SK-N-SH treated with all-trans-retinoic acid at 6 μM for 48 hours (cell line): ENCODE data around the gene MAST3.

Experiments
- ATAC-seq: fragments of 200-7000 bp; cut with Tn5 transposase; 3 replicates; pipeline ENCODE4 v1.9.1; 2020; ENCODE audit warnings: mild to moderate bottlenecking, moderate library complexity
- ARNTL ChIP-seq: fragments of 450-650 bp; formaldehyde crosslinking; IDR thresholded peaks from 2 replicates; pipeline ENCODE4 v1.5.0; 2020; ENCODE audit warnings: low read depth, mild to moderate bottlenecking, moderate library complexity, borderline replicate concordance
- BACH2 ChIP-seq: fragments of 250-450 bp; sonication (Bioruptor Pico); IDR thresholded peaks from 2 replicates; pipeline ENCODE4 v1.9.0; 2021; ENCODE audit warnings: mild to moderate bottlenecking, borderline replicate concordance
- CREB5 ChIP-seq: fragments of 250-450 bp; sonication (Bioruptor Pico); IDR thresholded peaks from 2 replicates; pipeline ENCODE4 v1.5.1; 2020; ENCODE audit warnings: low read depth, mild to moderate bottlenecking, moderate library complexity
- CSDC2 ChIP-seq: fragments of 250-450 bp; sonication (Bioruptor Pico); IDR thresholded peaks from 2 replicates; pipeline ENCODE4 v1.5.0; 2020; ENCODE audit warnings: mild to moderate bottlenecking, moderate library complexity
- GLIS3 ChIP-seq: fragments of 250-450 bp; sonication (Bioruptor Pico); IDR thresholded peaks from 2 replicates; pipeline ENCODE4 v1.5.0; 2020; ENCODE audit warnings: mild to moderate bottlenecking, moderate library complexity
- ISL1 ChIP-seq: fragments of 250-450 bp; sonication (Bioruptor Pico); IDR thresholded peaks from 2 replicates; pipeline ENCODE4 v2.1.2; 2022; ENCODE audit warnings: mild to moderate bottlenecking, moderate library complexity
- PATZ1 ChIP-seq: fragments of 250-450 bp; sonication (Bioruptor Pico); IDR thresholded peaks from 2 replicates; pipeline ENCODE4 v1.8.0; 2020; ENCODE audit warnings: mild to moderate bottlenecking, moderate library complexity, borderline replicate concordance
- POU6F1 ChIP-seq: fragments of 250-450 bp; sonication (Bioruptor Pico); IDR thresholded peaks from 2 replicates; pipeline ENCODE4 v1.8.0; 2021; ENCODE audit warnings: low read depth, mild to moderate bottlenecking, moderate library complexity, borderline replicate concordance
- PPARA ChIP-seq: fragments of 250-450 bp; sonication (Bioruptor Pico); IDR thresholded peaks from 2 replicates; pipeline ENCODE4 v1.5.0; 2020; ENCODE audit warnings: mild to moderate bottlenecking, borderline replicate concordance
- RARB ChIP-seq: fragments of 250-450 bp; sonication (Bioruptor Pico); IDR thresholded peaks from 2 replicates; pipeline ENCODE4 v1.8.0; 2021; ENCODE audit warnings: mild to moderate bottlenecking, moderate library complexity
- SNAI2 ChIP-seq: fragments of 250-450 bp; sonication (Bioruptor Pico); IDR thresholded peaks from 2 replicates; pipeline ENCODE4 v1.5.0; 2020; ENCODE audit warnings: mild to moderate bottlenecking, moderate library complexity
- TOX ChIP-seq: fragments of 250-450 bp; sonication (Bioruptor Pico); IDR thresholded peaks from 2 replicates; pipeline ENCODE4 v1.8.0; 2021; ENCODE audit warnings: mild to moderate bottlenecking, moderate library complexity, borderline replicate concordance
- TSHZ2 ChIP-seq: fragments of 250-450 bp; sonication (Bioruptor Pico); IDR thresholded peaks from 2 replicates; pipeline ENCODE4 v1.5.0; 2020; ENCODE audit warnings: mild to moderate bottlenecking, moderate library complexity
- ZC3H10 ChIP-seq: fragments of 250-450 bp; sonication (Bioruptor Pico); IDR thresholded peaks from 2 replicates; pipeline ENCODE4 v1.5.1; 2021; ENCODE audit warnings: mild to moderate bottlenecking, moderate library complexity
- ZFP3 ChIP-seq: fragments of 250-450 bp; sonication (Bioruptor Pico); IDR thresholded peaks from 2 replicates; pipeline ENCODE4 v1.5.0; 2020; ENCODE audit warnings: mild to moderate bottlenecking, moderate library complexity
- ZFP30 ChIP-seq: fragments of 450-650 bp; formaldehyde crosslinking; IDR thresholded peaks from 2 replicates; pipeline ENCODE4 v1.5.0; 2022; ENCODE audit warnings: mild to moderate bottlenecking, moderate library complexity
- ZNF565 ChIP-seq: fragments of 450-650 bp; formaldehyde crosslinking; conservative IDR thresholded peaks from 2 replicates; pipeline ENCODE4 v1.5.0; 2020; ENCODE audit warnings: low read depth, mild to moderate bottlenecking, moderate library complexity
- ZNF70 ChIP-seq: fragments of 450-650 bp; formaldehyde crosslinking; IDR thresholded peaks from 2 replicates; pipeline ENCODE4 v1.5.0; 2020; ENCODE audit warnings: mild to moderate bottlenecking, moderate library complexity

MAST3 gene

GRCh38 chr19:18110609-18111232 is 13.1 kb downstream of the MAST3 start:
- TF ChIP-seq ZC3H10 (CRISPR knock-in tag) (no peak), ARNTL (CRISPR knock-in tag) (no peak), ZNF565 (CRISPR knock-in tag) (no peak), POU6F1 (no peak), CREB5 (no peak), ZFP30 (CRISPR knock-in tag) (no peak), TOX (no peak), ISL1 (no peak), SNAI2 (CRISPR knock-in tag) (no peak), ZFP3 (CRISPR knock-in tag) (no peak)
- no peak for ATAC-seq

GRCh38 chr19:18112989-18113478 is 15.5 kb downstream of the MAST3 start:
- ATAC-seq, result peak; percentile 85
- TF ChIP-seq ISL1, result no peak
- TF ChIP-seq ZC3H10 (CRISPR knock-in tag), result no peak
- no peak for TF ChIP-seq ZFP30 (CRISPR knock-in tag)
- no peak for TF ChIP-seq PPARA
- no peak for TF ChIP-seq GLIS3 (CRISPR knock-in tag)
- no peak for TF ChIP-seq CREB5
- no peak for TF ChIP-seq TOX
- no peak for TF ChIP-seq ZNF70
- no peak for TF ChIP-seq ARNTL (CRISPR knock-in tag)

- no peak for TF ChIP-seq GLIS3 (CRISPR knock-in tag)
- TF ChIP-seq TSHZ2 (CRISPR knock-in tag), result no peak
- TF ChIP-seq ZNF70, result no peak
- no peak for TF ChIP-seq SNAI2 (CRISPR knock-in tag)
- TF ChIP-seq RARB (CRISPR knock-in tag), result no peak
- no peak for TF ChIP-seq ZC3H10 (CRISPR knock-in tag)
- TF ChIP-seq CREB5, result no peak
- no peak for TF ChIP-seq ZFP30 (CRISPR knock-in tag)
- no peak for TF ChIP-seq BACH2
- no peak for TF ChIP-seq PPARA
- TF ChIP-seq CSDC2 (CRISPR knock-in tag), result no peak
- no peak for TF ChIP-seq POU6F1
- no peak for ATAC-seq
These were observed 16.2 kb downstream of the MAST3 start for GRCh38 chr19:18113827-18114226.

GRCh38 chr19:18114483-18114882 is 16.9 kb downstream of the MAST3 start:
- TF ChIP-seq TSHZ2 (CRISPR knock-in tag) (no peak), PATZ1 (CRISPR knock-in tag) (no peak), POU6F1 (no peak), ZFP30 (CRISPR knock-in tag) (no peak), ARNTL (CRISPR knock-in tag) (no peak)
- ATAC-seq, result no peak
